H54 (cell line): ENCODE data around the gene SYTL3.

Source experiments
- DNase-seq: peaks from one replicate; pipeline ENCODE4 v3.0.0; 2011; ENCODE audit warnings: low spot score, mixed read lengths; ENCODE audit not compliant: insufficient read length
- FAIRE-seq: peaks from 3 replicates; lab custom pipeline; 2011; peaks lifted over from hg19 to GRCh38; lab: Jason Lieb, UNC
- POLR2A ChIP-seq: IDR thresholded peaks from 2 replicates; pipeline ENCODE4 v1.6.1; 2011; ENCODE audit warnings: low read depth, mild to moderate bottlenecking, low read length

Gene SYTL3

GRCh38 chr6:158812611-158813010, 162.8 kb downstream of the SYTL3 start:
- DNase-seq (no peak), FAIRE-seq (no peak)

GRCh38 chr6:158813032-158813431, 163.2 kb downstream of the SYTL3 start:
- DNase-seq (no peak), FAIRE-seq (no peak)
- no peak for TF ChIP-seq POLR2A

More at GRCh38 chr6:158812611-158813010, 162.8 kb downstream of the SYTL3 start:
- TF ChIP-seq POLR2A: no peak
